ENCODE data around the gene VAV3.

GRCh38 chr1:107662971-107663370 is 302.0 kb downstream of the VAV3 start:
- TF ChIP-seq CTCF (IDR thresholded peaks at IDR 0.05) (no peak), POLR2A (IDR thresholded peaks at IDR 0.05) (no peak)

All from heart left ventricle (tissue), 13 donors.